ENCODE data around the gene PUS3.

The PUS3 gene

GRCh38 chr11:125943661-125944349 lies 40.8 kb upstream of the PUS3 start:
- H3K4me1 ChIP-seq (ENCODE audit: control insufficient read depth, low read length) = no peaks in the 10 kb centered on the region
- H3K79me2 ChIP-seq (ENCODE audit: control insufficient read depth, low read length) = no peaks in the 10 kb centered on the region
- TF ChIP-seq, protein P1, sequence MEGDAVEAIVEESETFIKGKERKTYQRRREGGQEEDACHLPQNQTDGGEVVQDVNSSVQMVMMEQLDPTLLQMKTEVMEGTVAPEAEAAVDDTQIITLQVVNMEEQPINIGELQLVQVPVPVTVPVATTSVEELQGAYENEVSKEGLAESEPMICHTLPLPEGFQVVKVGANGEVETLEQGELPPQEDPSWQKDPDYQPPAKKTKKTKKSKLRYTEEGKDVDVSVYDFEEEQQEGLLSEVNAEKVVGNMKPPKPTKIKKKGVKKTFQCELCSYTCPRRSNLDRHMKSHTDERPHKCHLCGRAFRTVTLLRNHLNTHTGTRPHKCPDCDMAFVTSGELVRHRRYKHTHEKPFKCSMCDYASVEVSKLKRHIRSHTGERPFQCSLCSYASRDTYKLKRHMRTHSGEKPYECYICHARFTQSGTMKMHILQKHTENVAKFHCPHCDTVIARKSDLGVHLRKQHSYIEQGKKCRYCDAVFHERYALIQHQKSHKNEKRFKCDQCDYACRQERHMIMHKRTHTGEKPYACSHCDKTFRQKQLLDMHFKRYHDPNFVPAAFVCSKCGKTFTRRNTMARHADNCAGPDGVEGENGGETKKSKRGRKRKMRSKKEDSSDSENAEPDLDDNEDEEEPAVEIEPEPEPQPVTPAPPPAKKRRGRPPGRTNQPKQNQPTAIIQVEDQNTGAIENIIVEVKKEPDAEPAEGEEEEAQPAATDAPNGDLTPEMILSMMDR (IDR thresholded peaks at IDR 0.05; ENCODE audit: low read depth, low read length, poor library complexity, severe bottlenecking) = no peak
- TF ChIP-seq EZH2phosphoT487 (IDR thresholded peaks at IDR 0.05; ENCODE audit: borderline replicate concordance, low read length) = no peak
- no peak overlapping the region for H3K4me3 ChIP-seq (ENCODE audit: low read length)
- H3K4me2 ChIP-seq (ENCODE audit: low read length) = no peak overlapping the region
- no peaks in the 10 kb centered on the region for H3K9me2 ChIP-seq (replicated peaks; ENCODE audit: control insufficient read depth, low read length)
- no peaks in the 10 kb centered on the region for H3F3A ChIP-seq (ENCODE audit: control insufficient read depth, insufficient read depth)
- no peaks in the 10 kb centered on the region; the same call in 1 of the 2 replicates for H3K27me3 ChIP-seq (ENCODE audit: control insufficient read depth, low read length)
- no peaks in the 10 kb centered on the region for H3K9me3 ChIP-seq (ENCODE audit: control insufficient read depth, insufficient read depth, low read length)
- no peaks in the 10 kb centered on the region for H4K20me1 ChIP-seq (ENCODE audit: control insufficient read depth, insufficient read depth, low read depth, low read length)
- no peaks in the 10 kb centered on the region for H3K36me3 ChIP-seq (ENCODE audit: control insufficient read depth, low read length)
- no peak overlapping the region for H3K27ac ChIP-seq (ENCODE audit: low read depth, low read length)

DNA sequence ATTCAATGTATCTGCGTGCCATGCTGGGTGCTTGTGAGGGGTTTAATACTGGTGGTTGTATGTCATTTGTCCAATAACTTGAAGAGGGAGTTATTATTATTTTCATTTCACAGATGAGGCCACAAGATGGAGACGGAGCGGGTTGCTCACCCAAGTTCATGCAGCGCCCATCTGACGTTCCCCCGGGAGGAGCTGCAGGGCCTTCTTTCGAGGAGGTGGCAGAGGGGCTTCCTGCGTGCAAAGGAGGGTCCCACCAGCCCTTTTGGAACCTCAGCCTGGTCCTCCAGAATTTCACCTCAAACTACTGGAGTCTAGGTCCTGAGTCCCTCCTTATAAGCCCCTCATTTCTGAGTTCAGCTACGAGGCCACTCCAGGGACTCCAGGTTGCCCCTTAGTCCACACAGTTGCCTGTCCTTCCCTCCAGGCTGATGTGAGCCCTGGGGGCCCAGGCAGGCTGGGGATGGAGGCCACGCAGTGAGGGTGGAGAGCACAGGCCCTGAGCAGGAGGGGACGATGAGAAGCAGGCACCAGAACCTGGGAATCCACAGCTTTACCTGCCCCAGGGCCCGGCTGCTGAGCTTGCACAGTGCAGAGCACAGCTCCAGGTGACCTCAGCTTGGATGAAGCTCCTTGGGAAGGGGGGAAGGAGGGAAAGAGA lies 39.9 kb upstream of the PUS3 start:
- Histone ChIP-seq H3K4me1 (ENCODE audit: control insufficient read depth, low read length) (peaks cover 2% of the 10 kb centered on the region; the same call in 1 of the 2 replicates), H3K9me3 (ENCODE audit: control insufficient read depth, insufficient read depth, low read length) (no peaks in the 10 kb centered on the region), H3K27ac (ENCODE audit: low read depth, low read length) (no peak overlapping the region), H3F3A (ENCODE audit: control insufficient read depth, insufficient read depth) (no peaks in the 10 kb centered on the region), H3K27me3 (ENCODE audit: control insufficient read depth, low read length) (no peaks in the 10 kb centered on the region; the same call in 1 of the 2 replicates), H3K79me2 (ENCODE audit: control insufficient read depth, low read length) (no peaks in the 10 kb centered on the region), H3K9me2 (replicated peaks; ENCODE audit: control insufficient read depth, low read length) (no peaks in the 10 kb centered on the region), H3K4me2 (ENCODE audit: low read length) (no peak overlapping the region), H3K36me3 (ENCODE audit: control insufficient read depth, low read length) (no peaks in the 10 kb centered on the region), H4K20me1 (ENCODE audit: control insufficient read depth, insufficient read depth, low read depth, low read length) (no peaks in the 10 kb centered on the region), H3K4me3 (ENCODE audit: low read length) (no peak overlapping the region)
- TF ChIP-seq, protein P1 (IDR thresholded peaks at IDR 0.05; ENCODE audit: low read depth, low read length, poor library complexity, severe bottlenecking) = no peak
- TF ChIP-seq EZH2phosphoT487 (IDR thresholded peaks at IDR 0.05; ENCODE audit: borderline replicate concordance, low read length) = no peak

- Histone ChIP-seq H3F3A (ENCODE audit: control insufficient read depth, insufficient read depth) (no peaks in the 10 kb centered on the region), H3K9me2 (replicated peaks; ENCODE audit: control insufficient read depth, low read length) (no peaks in the 10 kb centered on the region), H4K20me1 (ENCODE audit: control insufficient read depth, insufficient read depth, low read depth, low read length) (no peaks in the 10 kb centered on the region), H3K36me3 (ENCODE audit: control insufficient read depth, low read length) (no peaks in the 10 kb centered on the region), H3K79me2 (ENCODE audit: control insufficient read depth, low read length) (no peaks in the 10 kb centered on the region), H3K4me1 (ENCODE audit: control insufficient read depth, low read length) (peaks cover 2% of the 10 kb centered on the region; the same call in 1 of the 2 replicates), H3K4me2 (ENCODE audit: low read length) (no peak overlapping the region), H3K27ac (ENCODE audit: low read depth, low read length) (no peak overlapping the region), H3K27me3 (ENCODE audit: control insufficient read depth, low read length) (no peaks in the 10 kb centered on the region; the same call in 1 of the 2 replicates), H3K9me3 (ENCODE audit: control insufficient read depth, insufficient read depth, low read length) (no peaks in the 10 kb centered on the region), H3K4me3 (ENCODE audit: low read length) (no peak overlapping the region)
- no peak for TF ChIP-seq EZH2phosphoT487 (IDR thresholded peaks at IDR 0.05; ENCODE audit: borderline replicate concordance, low read length)
- TF ChIP-seq, protein P1 (IDR thresholded peaks at IDR 0.05; ENCODE audit: low read depth, low read length, poor library complexity, severe bottlenecking) = peak; percentile 83
Measured at GRCh38 chr11:125941619-125942611, 38.9 kb upstream of the PUS3 start.
